Vagina (tissue), 2 donors: ENCODE measurements around the gene ZBTB20.

Experiments used
- POLR2A ChIP-seq, 2 donors: fragments of 450-650 bp; IDR thresholded peaks; one replicate each; pipeline ENCODE4 v1.6.1; 2017; ENCODE audit warnings: antibody characterized with exemption in 2 of 2, mild to moderate bottlenecking in 2 of 2, moderate library complexity in 2 of 2
- TF ChIP-seq, protein P1 (sequence below), 3 experiments: fragments of 450-650 bp in 2 of 3; fragments of 200-600 bp in 1 of 3; sonication (generic) in 1 of 3; IDR thresholded peaks; one replicate each; pipeline ENCODE4 v1.5.1; 2017 to 2019; ENCODE audit warnings: antibody characterized with exemption in 3 of 3, mild to moderate bottlenecking in 2 of 3, moderate library complexity in 2 of 3

DNA sequence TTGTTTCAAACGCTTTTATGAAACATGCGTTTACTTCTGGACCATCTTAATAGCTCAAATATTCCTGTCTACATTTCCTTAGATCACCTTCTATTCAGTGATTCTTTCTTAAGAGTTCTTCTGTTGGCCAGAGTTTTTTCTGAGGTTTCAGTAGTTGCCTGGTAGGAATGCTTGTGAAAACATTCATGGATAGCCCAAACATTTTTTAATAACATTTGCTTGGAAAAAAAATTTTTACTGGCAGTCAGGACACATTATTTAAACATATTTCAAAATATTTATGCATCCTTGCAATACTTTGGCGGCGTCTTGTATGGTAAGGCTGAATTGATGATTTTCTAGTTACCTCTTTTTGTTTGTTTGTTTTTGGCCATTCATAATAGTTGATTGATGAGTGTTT lies 47.4 kb upstream of the ZBTB20 start:
- TF ChIP-seq, protein P1, sequence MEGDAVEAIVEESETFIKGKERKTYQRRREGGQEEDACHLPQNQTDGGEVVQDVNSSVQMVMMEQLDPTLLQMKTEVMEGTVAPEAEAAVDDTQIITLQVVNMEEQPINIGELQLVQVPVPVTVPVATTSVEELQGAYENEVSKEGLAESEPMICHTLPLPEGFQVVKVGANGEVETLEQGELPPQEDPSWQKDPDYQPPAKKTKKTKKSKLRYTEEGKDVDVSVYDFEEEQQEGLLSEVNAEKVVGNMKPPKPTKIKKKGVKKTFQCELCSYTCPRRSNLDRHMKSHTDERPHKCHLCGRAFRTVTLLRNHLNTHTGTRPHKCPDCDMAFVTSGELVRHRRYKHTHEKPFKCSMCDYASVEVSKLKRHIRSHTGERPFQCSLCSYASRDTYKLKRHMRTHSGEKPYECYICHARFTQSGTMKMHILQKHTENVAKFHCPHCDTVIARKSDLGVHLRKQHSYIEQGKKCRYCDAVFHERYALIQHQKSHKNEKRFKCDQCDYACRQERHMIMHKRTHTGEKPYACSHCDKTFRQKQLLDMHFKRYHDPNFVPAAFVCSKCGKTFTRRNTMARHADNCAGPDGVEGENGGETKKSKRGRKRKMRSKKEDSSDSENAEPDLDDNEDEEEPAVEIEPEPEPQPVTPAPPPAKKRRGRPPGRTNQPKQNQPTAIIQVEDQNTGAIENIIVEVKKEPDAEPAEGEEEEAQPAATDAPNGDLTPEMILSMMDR (IDR thresholded peaks at IDR 0.05) = no peak
- no peak for TF ChIP-seq POLR2A (IDR thresholded peaks at IDR 0.05)
